Nephron (organoid): Measurements from ENCODE around the gene GSTM1.
"Not testable (repeated sequence)": the region's sequence is repeated elsewhere in the genome, so short reads cannot be mapped to it uniquely, and the experiment has no call there.

Experiments
- H3K27ac Mint-ChIP-seq, 3 experiments: 2 replicates each; pipeline ENCODE4 v1.8.0; 2020; ENCODE audit warnings: mixed read lengths in 3 of 3, mild to moderate bottlenecking in 2 of 3, moderate library complexity in 1 of 3
- H3K27me3 Mint-ChIP-seq: 2 replicates; pipeline ENCODE4 v1.8.0; 2021; ENCODE audit warnings: low read depth, mild to moderate bottlenecking, moderate library complexity, mixed read lengths
- H3K36me3 Mint-ChIP-seq: 2 replicates; pipeline ENCODE4 v1.8.0; 2020; ENCODE audit warnings: low read depth, mixed read lengths
- H3K4me1 Mint-ChIP-seq: 2 replicates; pipeline ENCODE4 v1.8.0; 2020; ENCODE audit warnings: mixed read lengths
- H3K4me3 Mint-ChIP-seq, 3 experiments: 2 replicates each; pipeline ENCODE4 v1.8.0; 2020; ENCODE audit warnings: mild to moderate bottlenecking in 3 of 3, mixed read lengths in 3 of 3, moderate library complexity in 2 of 3
- H3K9me3 Mint-ChIP-seq: 2 replicates; pipeline ENCODE4 v1.8.0; 2020; ENCODE audit warnings: mixed read lengths
- CTCF ChIP-seq, 3 experiments: fragments of 200-600 bp; sonication (generic); IDR thresholded peaks; one replicate each; pipeline ENCODE4 v1.5.0; 2021; ENCODE audit warnings: antibody characterized with exemption in 3 of 3; ENCODE audit not compliant: unreplicated experiment in 3 of 3

GSTM1 gene

GRCh38 chr1:109661391-109661790, 26.2 kb upstream of the GSTM1 start:
- Mint-ChIP-seq H3K36me3 (peaks cover 23% of the 10 kb centered on the region), H3K27me3 (no peaks in the 10 kb centered on the region), H3K9me3 (no peaks in the 10 kb centered on the region), H3K4me1 (peaks cover 15% of the 10 kb centered on the region), H3K27ac (no peak overlapping the region), H3K4me3 (no peak overlapping the region)
- TF ChIP-seq CTCF (IDR thresholded peaks at IDR 0.05; ENCODE audit: unreplicated experiment in 3 of 3) = no peak

- Mint-ChIP-seq H3K27me3 (no peaks in the 10 kb centered on the region), H3K27ac (no peak overlapping the region), H3K4me3 (no peak overlapping the region), H3K9me3 (no peaks in the 10 kb centered on the region), H3K36me3 (peaks cover 24% of the 10 kb centered on the region), H3K4me1 (peaks cover 21% of the 10 kb centered on the region)
- TF ChIP-seq CTCF (IDR thresholded peaks at IDR 0.05; ENCODE audit: unreplicated experiment in 3 of 3) = no peak
Measured at GRCh38 chr1:109664671-109665070, 22.9 kb upstream of the GSTM1 start.

GRCh38 chr1:109667452-109668122, 20.0 kb upstream of the GSTM1 start, which contains the start of gene GSTM2:
TSS of gene GSTM2 (plus strand) at chr1:109668057. CDS start at chr1:109668116, 59 bp downstream.
- H3K9me3 Mint-ChIP-seq = no peaks in the 10 kb centered on the region
- H3K4me1 Mint-ChIP-seq = peaks cover 15% of the 10 kb centered on the region
- peak within 1 kb of the TSS; percentile 79 to 86 (median 82) for H3K27ac Mint-ChIP-seq
- no peak for TF ChIP-seq CTCF (IDR thresholded peaks at IDR 0.05; ENCODE audit: unreplicated experiment in 3 of 3)
- peaks cover 24% of the 10 kb centered on the region for H3K36me3 Mint-ChIP-seq
- H3K27me3 Mint-ChIP-seq = no peaks in the 10 kb centered on the region
- peak within 1 kb of the TSS; percentile 91 to 93 (median 91) for H3K4me3 Mint-ChIP-seq

- peaks cover 28% of the 10 kb centered on the region for H3K36me3 Mint-ChIP-seq
- no peak for TF ChIP-seq CTCF (IDR thresholded peaks at IDR 0.05; ENCODE audit: unreplicated experiment in 3 of 3)
- H3K9me3 Mint-ChIP-seq = no peaks in the 10 kb centered on the region
- H3K4me3 Mint-ChIP-seq = peak overlapping the region; percentile 91 to 93 (median 91)
- no peaks in the 10 kb centered on the region for H3K27me3 Mint-ChIP-seq
- peaks cover 15% of the 10 kb centered on the region for H3K4me1 Mint-ChIP-seq
- peak overlapping the region; percentile 79 to 86 (median 82) for H3K27ac Mint-ChIP-seq
Measured at GRCh38 chr1:109668123-109668775, 19.4 kb upstream of the GSTM1 start.

- peak overlapping the region; percentile 68 to 82 (median 82) for H3K4me3 Mint-ChIP-seq
- TF ChIP-seq CTCF (IDR thresholded peaks at IDR 0.05; ENCODE audit: unreplicated experiment in 3 of 3) = no peak
Measured at GRCh38 chr1:109669246-109669948, 18.2 kb upstream of the GSTM1 start.

GRCh38 chr1:109669949-109670302, 17.7 kb upstream of the GSTM1 start:
- H3K4me1 Mint-ChIP-seq = peaks cover 15% of the 10 kb centered on the region
- peaks cover 33% of the 10 kb centered on the region for H3K36me3 Mint-ChIP-seq
- H3K27me3 Mint-ChIP-seq, H3K9me3 Mint-ChIP-seq: not testable (repeated sequence)
- H3K4me3 Mint-ChIP-seq = peak overlapping the region; percentile 68 to 82 (median 82)
- peak overlapping the region in 1 of 3 experiments; percentile 31 for H3K27ac Mint-ChIP-seq

More at GRCh38 chr1:109669246-109669948, 18.2 kb upstream of the GSTM1 start:
- H3K27ac Mint-ChIP-seq = peak overlapping the region in 2 of 3 experiments; percentile 31 to 33
- H3K36me3 Mint-ChIP-seq = peaks cover 33% of the 10 kb centered on the region
- H3K9me3 Mint-ChIP-seq = no peaks in the 10 kb centered on the region
- H3K27me3 Mint-ChIP-seq = no peaks in the 10 kb centered on the region
- H3K4me1 Mint-ChIP-seq = peaks cover 15% of the 10 kb centered on the region
